ENCODE measurements around the gene MYL3.

Gene MYL3

DNA sequence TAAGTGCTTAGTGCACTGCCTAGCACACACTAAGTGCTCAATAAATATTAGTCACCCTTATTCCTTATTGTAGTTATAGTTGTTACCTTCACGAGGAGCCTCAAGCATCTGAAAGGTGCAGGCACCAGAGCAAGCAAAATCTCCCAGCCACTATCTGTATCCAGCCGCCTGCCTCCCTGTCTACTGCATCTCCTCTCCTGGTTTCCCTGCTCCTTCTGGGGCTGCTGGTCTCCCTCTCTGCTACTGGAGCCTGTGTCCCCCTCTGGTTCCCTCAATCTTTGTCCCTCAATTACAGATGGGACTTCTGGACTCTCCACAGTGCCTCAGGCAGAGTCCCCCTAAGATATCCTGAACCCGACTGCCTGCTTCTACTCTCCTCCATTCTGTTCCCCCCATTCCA lies 18.8 kb downstream of the MYL3 start:
- H3K36me3 ChIP-seq (ENCODE audit: control insufficient read depth, insufficient read depth, low read length): no peaks in the 10 kb centered on the region
- DNase-seq (ENCODE audit: extremely low read depth, insufficient read length): no peak
- H3K27me3 ChIP-seq (replicated peaks; ENCODE audit: control insufficient read depth, insufficient read depth, low read length): no peaks in the 10 kb centered on the region
- TF ChIP-seq CTCF (IDR thresholded peaks at IDR 0.05; ENCODE audit: insufficient read depth, low read length, poor library complexity, severe bottlenecking): no peak
- no peak overlapping the region for H3K4me3 ChIP-seq (replicated peaks; ENCODE audit: low read depth, low read length)

DNA sequence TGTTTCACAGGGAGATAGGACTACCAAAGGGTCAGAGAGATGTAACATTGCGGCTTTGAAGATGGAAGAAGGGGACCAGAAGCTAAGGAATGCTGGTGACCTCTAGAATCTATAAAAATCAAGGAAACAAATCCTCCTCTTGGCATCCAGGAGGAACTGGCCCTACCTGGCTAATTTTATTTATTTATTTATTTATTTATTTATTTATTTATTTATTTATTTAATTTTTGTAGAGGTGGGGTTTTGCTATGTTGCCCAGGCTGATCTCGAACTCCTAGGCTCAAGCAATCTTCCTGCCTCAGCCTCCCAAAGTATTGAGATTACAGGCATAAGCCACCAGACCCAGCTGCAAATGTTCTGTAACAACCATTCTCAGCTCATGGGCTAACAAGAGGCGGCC lies 19.7 kb downstream of the MYL3 start:
- H3K36me3 ChIP-seq (ENCODE audit: control insufficient read depth, insufficient read depth, low read length): no peaks in the 10 kb centered on the region
- DNase-seq (ENCODE audit: extremely low read depth, insufficient read length): no peak
- H3K4me3 ChIP-seq (replicated peaks; ENCODE audit: low read depth, low read length): no peak overlapping the region
- H3K27me3 ChIP-seq (replicated peaks; ENCODE audit: control insufficient read depth, insufficient read depth, low read length): no peaks in the 10 kb centered on the region
- TF ChIP-seq CTCF (IDR thresholded peaks at IDR 0.05; ENCODE audit: insufficient read depth, low read length, poor library complexity, severe bottlenecking): no peak

GRCh38 chr3:46840491-46840890 lies 22.8 kb downstream of the MYL3 start:
- TF ChIP-seq CTCF (IDR thresholded peaks at IDR 0.05; ENCODE audit: insufficient read depth, low read length, poor library complexity, severe bottlenecking): no peak
- H3K4me3 ChIP-seq (replicated peaks; ENCODE audit: low read depth, low read length): no peak overlapping the region
- DNase-seq (ENCODE audit: extremely low read depth, insufficient read length): no peak
- no peaks in the 10 kb centered on the region for H3K36me3 ChIP-seq (ENCODE audit: control insufficient read depth, insufficient read depth, low read length)
- H3K27me3 ChIP-seq (replicated peaks; ENCODE audit: control insufficient read depth, insufficient read depth, low read length): no peaks in the 10 kb centered on the region

DNA sequence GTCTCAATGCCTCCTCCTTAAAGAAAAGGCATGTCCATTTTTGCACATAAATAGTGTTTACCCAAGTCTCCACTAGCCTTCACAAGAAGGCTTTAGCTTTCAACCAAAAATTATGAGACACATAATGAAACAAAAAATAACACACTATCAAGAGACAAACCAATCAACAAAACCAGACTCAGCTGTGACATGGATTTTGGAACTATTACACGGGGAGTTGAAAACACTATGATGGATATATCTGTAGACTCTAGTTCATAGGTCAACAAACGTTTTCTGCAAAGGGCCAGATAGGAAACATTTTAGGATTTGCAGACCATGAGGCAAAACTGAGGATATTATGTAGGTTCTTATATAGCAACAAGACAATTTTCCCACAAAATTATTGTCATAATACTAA lies 24.9 kb downstream of the MYL3 start:
- Histone ChIP-seq H3K36me3 (ENCODE audit: control insufficient read depth, insufficient read depth, low read length) (no peaks in the 10 kb centered on the region), H3K27me3 (replicated peaks; ENCODE audit: control insufficient read depth, insufficient read depth, low read length) (no peaks in the 10 kb centered on the region), H3K4me3 (replicated peaks; ENCODE audit: low read depth, low read length) (no peak overlapping the region)
- TF ChIP-seq CTCF (IDR thresholded peaks at IDR 0.05; ENCODE audit: insufficient read depth, low read length, poor library complexity, severe bottlenecking): no peak
- no peak for DNase-seq (ENCODE audit: extremely low read depth, insufficient read length)

- no peak for TF ChIP-seq CTCF (IDR thresholded peaks at IDR 0.05; ENCODE audit: insufficient read depth, low read length, poor library complexity, severe bottlenecking)
- Histone ChIP-seq H3K4me3 (replicated peaks; ENCODE audit: low read depth, low read length) (no peak overlapping the region), H3K27me3 (replicated peaks; ENCODE audit: control insufficient read depth, insufficient read depth, low read length) (no peaks in the 10 kb centered on the region), H3K36me3 (ENCODE audit: control insufficient read depth, insufficient read depth, low read length) (no peaks in the 10 kb centered on the region)
- no peak for DNase-seq (ENCODE audit: extremely low read depth, insufficient read length)
Observed at GRCh38 chr3:46835491-46835890, 27.8 kb downstream of the MYL3 start.

DNA sequence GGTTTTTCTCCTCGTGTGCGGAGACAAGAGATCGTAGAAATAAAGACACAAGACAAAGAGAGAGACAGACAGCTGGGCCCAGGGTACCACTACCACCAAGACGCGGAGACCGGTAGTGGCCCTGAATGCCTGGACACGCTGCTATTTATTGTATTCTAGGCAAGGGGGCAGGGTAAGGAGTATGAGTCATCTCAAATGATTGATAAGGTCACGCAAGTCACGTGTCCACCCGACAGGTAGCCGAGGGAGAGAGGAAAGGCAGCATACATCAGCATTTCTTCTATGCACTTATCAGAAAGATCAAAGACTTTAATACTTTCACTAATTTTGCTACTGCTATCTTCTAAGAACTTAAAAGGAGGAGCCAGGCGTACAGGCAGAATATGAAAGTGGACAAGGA lies 28.2 kb downstream of the MYL3 start:
- no peaks in the 10 kb centered on the region for H3K36me3 ChIP-seq (ENCODE audit: control insufficient read depth, insufficient read depth, low read length)
- TF ChIP-seq CTCF (IDR thresholded peaks at IDR 0.05; ENCODE audit: insufficient read depth, low read length, poor library complexity, severe bottlenecking): no peak
- H3K4me3 ChIP-seq (replicated peaks; ENCODE audit: low read depth, low read length): no peak overlapping the region
- H3K27me3 ChIP-seq (replicated peaks; ENCODE audit: control insufficient read depth, insufficient read depth, low read length): no peaks in the 10 kb centered on the region
- DNase-seq (ENCODE audit: extremely low read depth, insufficient read length): no peak

All from GM06990 (cell line).